Hepatocyte (in vitro differentiated cells): ENCODE data around the gene NPC1. TPM values are rescaled to one million over a fixed set of nuclear protein-coding genes. Genes with fewer than 3 reads are reported as not detected.

Experiments
- DNase-seq: peaks from one replicate; pipeline ENCODE4 v3.0.0-alpha.2; 2016; ENCODE audit warnings: low spot score
- H2AFZ ChIP-seq: fragments of 200-600 bp; sonication (generic); 2 replicates; pipeline ENCODE4 v1.6.0; 2016; ENCODE audit warnings: antibody characterized with exemption, mild to moderate bottlenecking
- H3K27ac ChIP-seq: fragments of 200-600 bp; sonication (generic); 2 replicates; pipeline ENCODE4 v1.5.1; 2016; ENCODE audit warnings: mild to moderate bottlenecking
- H3K27me3 ChIP-seq: fragments of 200-600 bp; sonication (generic); 2 replicates; pipeline ENCODE4 v1.6.1; 2016
- H3K36me3 ChIP-seq: fragments of 200-600 bp; sonication (generic); replicated peaks from 2 replicates; pipeline ENCODE4 v1.5.1; 2016; ENCODE audit warnings: low read depth; ENCODE audit not compliant: insufficient read depth
- H3K4me1 ChIP-seq: fragments of 200-600 bp; sonication (generic); 2 replicates; pipeline ENCODE4 v1.5.1; 2016; ENCODE audit warnings: mild to moderate bottlenecking, moderate library complexity; ENCODE audit not compliant: insufficient read depth
- H3K4me2 ChIP-seq: fragments of 200-600 bp; sonication (generic); 2 replicates; pipeline ENCODE4 v1.6.0; 2016
- H3K4me3 ChIP-seq: fragments of 200-600 bp; sonication (generic); 2 replicates; pipeline ENCODE4 v1.5.1; 2016; ENCODE audit warnings: mild to moderate bottlenecking
- H3K79me2 ChIP-seq: fragments of 200-600 bp; sonication (generic); 2 replicates; pipeline ENCODE4 v1.6.0; 2017; ENCODE audit warnings: mild to moderate bottlenecking
- H3K9me2 ChIP-seq: fragments of 200-600 bp; sonication (generic); replicated peaks from 2 replicates; pipeline ENCODE4 v1.6.0; 2017; ENCODE audit warnings: mild to moderate bottlenecking; ENCODE audit not compliant: insufficient read depth
- H3K9me3 ChIP-seq: fragments of 200-600 bp; sonication (generic); 2 replicates; pipeline ENCODE4 v1.5.1; 2016; ENCODE audit warnings: low read depth, mild to moderate bottlenecking
- H4K20me1 ChIP-seq: fragments of 200-600 bp; sonication (generic); 2 replicates; pipeline ENCODE4 v1.6.0; 2016; ENCODE audit warnings: mild to moderate bottlenecking; ENCODE audit not compliant: insufficient read depth, poor library complexity, severe bottlenecking
- EZH2 ChIP-seq: fragments of 200-600 bp; sonication (generic); IDR thresholded peaks from 2 replicates; pipeline ENCODE4 v1.6.1; 2016; ENCODE audit warnings: antibody characterized with exemption, mild to moderate bottlenecking, borderline replicate concordance
- EZH2phosphoT487 ChIP-seq: fragments of 200-600 bp; sonication (generic); IDR thresholded peaks from one replicate; pipeline ENCODE4 v1.6.1; 2018; ENCODE audit warnings: antibody characterized with exemption, mild to moderate bottlenecking, low read depth, moderate library complexity; ENCODE audit not compliant: unreplicated experiment, severe bottlenecking
- WGBS: methylation state at CpG from one replicate; pipeline ENCODE4 v1.1.6; 2016; ENCODE audit warnings: low lambda C conversion rate; ENCODE audit errors: missing lambda C conversion rate; 5-methylcytosine and 5-hydroxymethylcytosine counted together
- polyA plus RNA-seq: library from polyadenylated mRNA; unstranded; fragments of >200 nt; fragmentation: Nextera tagmentation; extraction: Ambion mirVana; gene quantifications from 2 replicates; pipeline ENCODE4 v1.2.1, GENCODE V29; 2016
- total RNA-seq: library from RNA; depleted of rRNA; stranded (reverse); fragments of >200 nt; gene quantifications from 2 replicates; pipeline ENCODE4 v1.2.3, GENCODE V29; 2014
- TF ChIP-seq, protein P1 (sequence below): fragments of 200-600 bp; sonication (generic); IDR thresholded peaks from 2 replicates; pipeline ENCODE4 v1.5.1; 2016; ENCODE audit warnings: antibody characterized with exemption, mild to moderate bottlenecking; ENCODE audit not compliant: poor library complexity

Gene NPC1
- total and polyA plus RNA-seq, 2 experiments from 2014 or later = 54.0 to 77.2 TPM

DNA sequence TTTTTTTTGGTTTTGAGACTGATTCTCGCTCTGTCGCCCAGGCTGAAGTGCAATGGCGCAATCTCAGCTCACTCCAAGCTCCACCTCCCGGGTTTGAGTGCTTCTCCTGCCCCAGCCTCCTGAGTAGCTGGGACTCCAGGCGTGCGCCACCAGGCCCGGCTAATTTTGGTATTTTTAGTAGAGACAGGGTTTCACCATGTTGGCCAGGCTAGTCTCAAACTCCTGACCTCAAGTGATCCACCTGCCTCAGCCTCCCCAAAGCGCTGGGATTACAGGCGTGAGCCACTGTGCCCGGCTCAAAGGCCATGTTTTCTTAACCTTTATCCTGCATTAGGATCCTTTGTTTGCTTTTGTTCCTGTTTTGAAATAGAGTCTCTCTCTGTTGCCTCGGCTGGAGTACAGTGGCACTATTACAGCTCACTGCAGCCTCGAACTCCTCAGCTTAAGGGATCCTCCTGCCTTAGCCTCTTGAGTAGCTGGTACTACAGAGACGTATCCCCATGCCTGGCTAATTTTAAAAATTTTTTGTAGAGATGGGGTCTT lies 41.0 kb downstream of the NPC1 start:
- no peak overlapping the region for H3K4me2 ChIP-seq
- WGBS = 87% methylated on average over 13 of the region's 13 CpGs

DNA sequence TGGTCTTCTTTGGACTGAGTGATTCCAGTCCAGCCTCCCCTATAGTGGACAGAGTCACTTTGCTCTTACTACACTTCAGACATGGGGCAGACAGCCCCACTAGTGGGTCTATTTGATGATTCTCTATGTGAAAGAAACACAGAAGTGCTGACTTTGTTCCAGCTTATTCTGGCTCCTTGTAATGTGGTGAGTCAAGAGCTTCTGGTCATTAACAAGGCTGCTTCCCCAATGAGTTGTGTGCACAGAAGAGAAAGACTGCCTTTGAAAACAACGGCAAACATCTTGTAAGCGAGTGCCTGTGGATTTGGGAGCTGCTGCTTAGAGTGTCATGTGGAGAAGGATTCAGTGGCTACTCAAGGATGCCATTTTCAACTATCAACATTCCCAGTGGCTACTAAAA lies 43.8 kb downstream of the NPC1 start:
- Histone ChIP-seq H3K9me3 (no peaks in the 10 kb centered on the region), H3K9me2 (no peaks in the 10 kb centered on the region), H3K27ac (no peak overlapping the region), H3K79me2 (no peaks in the 10 kb centered on the region), H3K4me3 (no peak overlapping the region), H2AFZ (no peak overlapping the region), H3K36me3 (peaks cover 6% of the 10 kb centered on the region), H3K4me2 (no peak overlapping the region), H4K20me1 (no peaks in the 10 kb centered on the region), H3K4me1 (peaks cover 21% of the 10 kb centered on the region), H3K27me3 (no peaks in the 10 kb centered on the region)
- WGBS = 95% methylated on average over 2 of the region's 2 CpGs
- no peak for TF ChIP-seq EZH2phosphoT487
- TF ChIP-seq, protein P1, sequence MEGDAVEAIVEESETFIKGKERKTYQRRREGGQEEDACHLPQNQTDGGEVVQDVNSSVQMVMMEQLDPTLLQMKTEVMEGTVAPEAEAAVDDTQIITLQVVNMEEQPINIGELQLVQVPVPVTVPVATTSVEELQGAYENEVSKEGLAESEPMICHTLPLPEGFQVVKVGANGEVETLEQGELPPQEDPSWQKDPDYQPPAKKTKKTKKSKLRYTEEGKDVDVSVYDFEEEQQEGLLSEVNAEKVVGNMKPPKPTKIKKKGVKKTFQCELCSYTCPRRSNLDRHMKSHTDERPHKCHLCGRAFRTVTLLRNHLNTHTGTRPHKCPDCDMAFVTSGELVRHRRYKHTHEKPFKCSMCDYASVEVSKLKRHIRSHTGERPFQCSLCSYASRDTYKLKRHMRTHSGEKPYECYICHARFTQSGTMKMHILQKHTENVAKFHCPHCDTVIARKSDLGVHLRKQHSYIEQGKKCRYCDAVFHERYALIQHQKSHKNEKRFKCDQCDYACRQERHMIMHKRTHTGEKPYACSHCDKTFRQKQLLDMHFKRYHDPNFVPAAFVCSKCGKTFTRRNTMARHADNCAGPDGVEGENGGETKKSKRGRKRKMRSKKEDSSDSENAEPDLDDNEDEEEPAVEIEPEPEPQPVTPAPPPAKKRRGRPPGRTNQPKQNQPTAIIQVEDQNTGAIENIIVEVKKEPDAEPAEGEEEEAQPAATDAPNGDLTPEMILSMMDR = no peak
- TF ChIP-seq EZH2 = no peak
- DNase-seq = no peak

More for the DNA sequence above, 41.0 kb downstream of the NPC1 start:
- TF ChIP-seq, protein P1 = no peak
- TF ChIP-seq EZH2phosphoT487 (no peak), EZH2 (no peak)
- Histone ChIP-seq H2AFZ (no peak overlapping the region), H3K4me3 (no peak overlapping the region), H3K27me3 (no peaks in the 10 kb centered on the region), H3K4me1 (peaks cover 8% of the 10 kb centered on the region), H3K27ac (no peak overlapping the region), H4K20me1 (no peaks in the 10 kb centered on the region), H3K36me3 (no peaks in the 10 kb centered on the region), H3K9me2 (no peaks in the 10 kb centered on the region), H3K79me2 (no peaks in the 10 kb centered on the region), H3K9me3 (no peaks in the 10 kb centered on the region)
- no peak for DNase-seq

DNA sequence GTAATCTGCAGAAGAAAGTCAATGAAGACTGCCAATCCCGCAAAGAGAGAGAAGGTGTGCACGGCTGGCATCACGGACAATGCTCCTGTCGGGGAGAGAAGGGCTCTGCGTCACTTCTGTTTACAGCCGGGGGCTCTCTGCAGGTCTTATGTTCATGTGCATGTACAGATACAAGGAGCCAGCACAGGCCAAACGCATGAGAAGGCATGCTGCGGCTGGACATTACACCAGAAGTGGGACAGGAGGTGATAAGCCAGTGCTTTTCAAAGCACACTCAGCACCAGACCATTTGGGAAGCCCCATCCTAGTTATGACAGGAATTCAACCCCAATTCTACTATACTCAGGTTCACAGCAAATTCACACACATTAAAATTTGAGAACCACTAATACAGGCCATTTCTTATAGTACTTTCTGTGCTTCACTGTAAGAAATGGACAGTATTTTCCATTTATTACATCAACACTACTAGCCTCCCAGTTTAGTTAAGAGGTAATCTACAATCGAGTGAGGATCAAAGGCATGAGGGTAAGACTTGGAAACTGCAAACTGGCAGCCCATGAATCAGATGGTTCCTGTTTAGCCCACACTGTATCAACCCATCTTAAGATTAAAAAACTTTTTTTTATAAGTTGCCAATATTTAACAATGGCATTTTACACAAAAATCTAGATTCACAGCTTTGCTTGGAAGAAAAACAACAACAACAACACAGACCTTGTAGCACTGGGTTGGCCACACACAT lies 44.8 kb downstream of the NPC1 start:
- Histone ChIP-seq H2AFZ (no peak overlapping the region), H4K20me1 (no peaks in the 10 kb centered on the region), H3K4me1 (peaks cover 21% of the 10 kb centered on the region), H3K27me3 (no peaks in the 10 kb centered on the region), H3K36me3 (peaks cover 6% of the 10 kb centered on the region), H3K4me2 (peak overlapping the region; percentile 26), H3K9me3 (no peaks in the 10 kb centered on the region), H3K27ac (peak overlapping the region; percentile 62), H3K79me2 (no peaks in the 10 kb centered on the region), H3K9me2 (no peaks in the 10 kb centered on the region), H3K4me3 (no peak overlapping the region)
- TF ChIP-seq, protein P1 = no peak
- TF ChIP-seq EZH2 (no peak), EZH2phosphoT487 (no peak)
- DNase-seq = no peak
- 81% methylated on average over 9 of the region's 9 CpGs for WGBS
